Astrocyte of the cerebellum (primary cell): Measurements from ENCODE around the gene ZNF197.

Experiments used
- DNase-seq: peaks from one replicate; pipeline ENCODE4 v3.0.0-alpha.2; 2011; ENCODE audit warnings: low read depth
- H3K4me3 ChIP-seq: 2 replicates; pipeline ENCODE4 v1.5.1; 2011; ENCODE audit warnings: mild to moderate bottlenecking, low read depth, low read length, moderate library complexity
- in situ Hi-C: cut with HindIII; loops from 2 replicates; pipeline ENCODE4 v1.10.0; 2017; ENCODE audit warnings: low sequenced_read_pairs
- TF ChIP-seq, protein P1 (sequence below): IDR thresholded peaks from 2 replicates; pipeline ENCODE4 v1.5.1; 2012; ENCODE audit warnings: low read length, low read depth, moderate library complexity, mild to moderate bottlenecking; ENCODE audit errors: missing control alignments

Gene ZNF197

DNA sequence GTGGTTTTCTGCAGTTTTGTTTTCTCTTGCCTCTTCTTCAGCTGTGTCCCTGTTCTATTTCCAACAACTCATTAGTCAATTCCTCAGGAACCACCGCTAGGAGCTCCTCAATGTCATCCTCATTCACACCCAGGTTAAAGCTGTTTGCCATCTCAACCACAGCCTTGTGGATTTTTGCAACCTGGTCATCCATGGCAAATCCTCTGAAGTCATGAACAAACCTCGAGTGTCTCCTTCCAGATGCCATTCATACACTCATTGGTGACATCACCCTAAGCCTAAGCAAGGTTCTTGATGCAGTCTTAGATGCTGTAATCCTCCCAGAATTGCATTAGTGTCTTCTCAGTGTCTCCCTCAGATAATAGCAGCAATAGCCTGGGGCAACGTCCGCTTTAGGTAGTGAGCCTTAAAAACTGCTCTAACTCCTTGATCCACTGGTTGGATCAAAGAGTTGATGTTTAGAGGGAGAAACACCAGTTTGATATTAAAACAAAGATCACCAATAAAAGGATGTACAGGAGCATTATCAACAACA lies 56.2 kb downstream of the ZNF197 start:
- H3K4me3 ChIP-seq = no peak overlapping the region
- no peak for DNase-seq
- in situ Hi-C loops = no loop called here
- TF ChIP-seq, protein P1, sequence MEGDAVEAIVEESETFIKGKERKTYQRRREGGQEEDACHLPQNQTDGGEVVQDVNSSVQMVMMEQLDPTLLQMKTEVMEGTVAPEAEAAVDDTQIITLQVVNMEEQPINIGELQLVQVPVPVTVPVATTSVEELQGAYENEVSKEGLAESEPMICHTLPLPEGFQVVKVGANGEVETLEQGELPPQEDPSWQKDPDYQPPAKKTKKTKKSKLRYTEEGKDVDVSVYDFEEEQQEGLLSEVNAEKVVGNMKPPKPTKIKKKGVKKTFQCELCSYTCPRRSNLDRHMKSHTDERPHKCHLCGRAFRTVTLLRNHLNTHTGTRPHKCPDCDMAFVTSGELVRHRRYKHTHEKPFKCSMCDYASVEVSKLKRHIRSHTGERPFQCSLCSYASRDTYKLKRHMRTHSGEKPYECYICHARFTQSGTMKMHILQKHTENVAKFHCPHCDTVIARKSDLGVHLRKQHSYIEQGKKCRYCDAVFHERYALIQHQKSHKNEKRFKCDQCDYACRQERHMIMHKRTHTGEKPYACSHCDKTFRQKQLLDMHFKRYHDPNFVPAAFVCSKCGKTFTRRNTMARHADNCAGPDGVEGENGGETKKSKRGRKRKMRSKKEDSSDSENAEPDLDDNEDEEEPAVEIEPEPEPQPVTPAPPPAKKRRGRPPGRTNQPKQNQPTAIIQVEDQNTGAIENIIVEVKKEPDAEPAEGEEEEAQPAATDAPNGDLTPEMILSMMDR = no peak

DNA sequence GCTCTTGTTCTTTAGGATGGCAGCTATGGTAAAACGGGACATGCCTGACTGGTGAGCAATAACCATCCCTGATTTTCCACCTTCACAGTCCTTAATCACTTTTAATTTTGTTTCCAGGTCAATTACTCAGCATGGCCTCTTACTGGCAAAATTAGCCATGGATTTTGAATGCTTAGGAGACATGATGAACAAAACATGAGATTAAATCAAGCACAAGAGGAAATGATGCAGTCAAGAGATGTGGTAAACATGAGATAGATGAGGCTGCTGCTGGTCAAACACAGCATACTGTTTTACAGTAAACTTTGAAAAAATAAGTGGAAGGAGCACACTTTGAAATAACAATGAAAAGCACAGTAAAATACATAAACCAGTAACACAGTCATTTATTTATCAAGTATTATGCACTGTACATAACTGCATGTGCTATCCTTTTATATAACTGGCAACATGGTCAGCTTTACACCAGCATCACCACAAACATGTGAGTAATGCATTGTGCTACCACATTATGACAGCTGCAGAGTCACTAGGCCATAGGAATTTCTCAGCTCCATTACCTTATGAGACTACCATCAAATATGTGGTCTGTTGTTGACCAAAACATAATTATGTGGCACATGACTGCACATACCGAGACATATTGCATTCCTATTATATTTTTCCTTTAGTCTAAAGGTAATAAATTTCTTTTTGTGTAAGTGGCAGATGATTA lies 57.5 kb downstream of the ZNF197 start:
- peak; percentile 22 for DNase-seq
- TF ChIP-seq, protein P1 = no peak
- no peak overlapping the region for H3K4me3 ChIP-seq
- in situ Hi-C loops = no loop called here

DNA sequence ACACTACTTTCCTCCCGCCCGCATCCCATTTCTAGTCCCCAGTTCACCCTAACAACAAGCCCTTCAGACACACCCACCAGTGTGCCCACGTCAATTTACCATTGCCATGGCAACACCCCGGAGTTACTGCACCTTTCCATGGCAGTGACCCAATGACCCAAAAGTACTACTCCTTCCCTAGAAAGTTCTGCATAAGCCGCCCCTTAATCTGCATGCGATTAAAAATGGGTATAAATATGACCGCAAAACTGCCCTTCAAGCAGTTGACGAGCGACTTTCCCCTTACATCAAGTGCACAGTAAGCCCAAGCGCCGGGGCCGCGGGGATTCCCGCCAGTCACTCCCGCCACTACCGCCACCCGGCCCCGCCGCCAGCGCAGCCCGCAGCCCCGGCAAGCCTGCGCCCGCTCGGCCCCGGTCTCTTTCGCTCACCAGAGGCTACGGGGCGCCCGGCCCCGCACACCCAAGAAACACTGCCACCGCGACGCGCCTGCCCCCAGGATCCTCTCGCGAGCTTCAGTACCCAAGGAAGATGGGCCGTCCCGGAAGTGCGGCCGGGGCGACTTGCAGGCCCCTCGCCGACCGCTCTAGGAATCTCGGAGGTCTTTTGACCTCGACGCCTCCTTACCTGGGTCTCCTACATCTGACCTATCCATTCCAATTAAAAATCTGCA lies 60.4 kb downstream of the ZNF197 start:
- peak overlapping the region; percentile 54 for H3K4me3 ChIP-seq
- TF ChIP-seq, protein P1 = no peak
- in situ Hi-C loops = no loop called here
- DNase-seq = peak; percentile 39

DNA sequence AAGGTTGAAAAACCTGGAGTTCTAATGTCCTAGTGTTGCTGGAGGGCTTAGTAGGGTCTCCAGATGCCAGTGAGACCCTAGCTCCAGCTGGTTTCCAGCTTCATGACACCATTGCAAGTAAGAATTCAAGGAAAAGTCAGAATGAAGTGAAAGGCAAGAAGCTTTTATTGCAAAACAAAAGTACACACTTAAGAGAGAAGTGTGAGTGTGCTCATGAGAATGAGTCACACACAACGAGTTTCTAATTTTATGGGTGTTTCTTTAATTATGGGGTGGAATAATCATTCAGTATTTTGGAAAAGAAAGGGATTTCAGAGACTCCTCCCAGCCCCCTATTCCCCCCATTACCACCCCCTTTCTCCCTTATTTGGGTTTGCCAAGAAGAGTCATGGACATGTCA lies 63.1 kb downstream of the ZNF197 start:
- TF ChIP-seq, protein P1 = no peak
- no peak for DNase-seq
- in situ Hi-C loops = no loop called here
- H3K4me3 ChIP-seq = no peak overlapping the region
